H1 (cell line): ENCODE results near the gene CTDP1.

Source experiments
- MAX ChIP-seq: IDR thresholded peaks from 2 replicates; pipeline ENCODE4 v1.6.1; 2012; ENCODE audit warnings: inconsistent platforms
- NRF1 ChIP-seq: IDR thresholded peaks from 2 replicates; pipeline ENCODE4 v1.6.1; 2011; ENCODE audit warnings: mild to moderate bottlenecking, low read depth, low read length, improper control_type of control experiment
- POLR2A ChIP-seq, 2 experiments: IDR thresholded peaks; 1 replicate in 1 of 2; 2 replicates in 1 of 2; pipeline ENCODE4 v1.6.1; 2011; ENCODE audit warnings: low read depth in 2 of 2, low read length in 2 of 2, mild to moderate bottlenecking in 2 of 2; ENCODE audit errors: control extremely low read depth in 1 of 2
- POLR2AphosphoS5 ChIP-seq: IDR thresholded peaks from 2 replicates; pipeline ENCODE4 v1.6.1; 2011; ENCODE audit warnings: low read depth, low read length
- TCF12 ChIP-seq: IDR thresholded peaks from 2 replicates; pipeline ENCODE4 v1.6.1; 2011; ENCODE audit warnings: low read depth, mild to moderate bottlenecking, low read length
- TF ChIP-seq, protein P1 (sequence below), 3 experiments: IDR thresholded peaks; 1 replicate in 2 of 3; 2 replicates in 1 of 3; pipeline versions ENCODE4 v1.5.1 to v1.6.1; 2011; ENCODE audit warnings: low read length in 3 of 3, mild to moderate bottlenecking in 3 of 3, inconsistent platforms in 2 of 3, low read depth in 1 of 3, moderate library complexity in 1 of 3; ENCODE audit not compliant: insufficient read depth in 1 of 3; ENCODE audit errors: control extremely low read depth in 1 of 3

DNA sequence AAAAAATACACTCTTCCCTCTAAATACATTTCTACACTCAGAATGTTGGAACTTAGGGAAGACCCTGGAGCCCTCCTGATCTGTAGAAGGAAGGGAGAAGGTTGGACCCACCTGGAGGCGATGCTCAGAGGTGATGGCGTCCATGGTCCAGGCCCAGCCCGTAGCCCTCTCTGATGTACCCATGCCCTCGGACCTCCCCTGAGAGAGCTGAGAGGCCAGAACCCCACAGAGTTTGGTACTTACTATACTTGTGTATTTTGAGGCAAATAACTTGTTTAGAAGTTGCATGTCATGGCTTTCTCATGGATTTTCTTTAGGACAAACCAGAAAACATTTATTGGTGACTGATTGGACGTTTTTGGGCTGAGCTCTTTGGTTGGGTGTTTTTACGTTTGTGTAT, 10.5 kb downstream of the CTDP1 start:
- TF ChIP-seq MAX (no peak), POLR2A (IDR thresholded peaks at IDR 0.05; ENCODE audit: control extremely low read depth in 1 of 2, low read depth in 2 of 2, low read length in 2 of 2) (no peak), TCF12 (no peak), NRF1 (no peak), POLR2AphosphoS5 (no peak)
- TF ChIP-seq, protein P1, sequence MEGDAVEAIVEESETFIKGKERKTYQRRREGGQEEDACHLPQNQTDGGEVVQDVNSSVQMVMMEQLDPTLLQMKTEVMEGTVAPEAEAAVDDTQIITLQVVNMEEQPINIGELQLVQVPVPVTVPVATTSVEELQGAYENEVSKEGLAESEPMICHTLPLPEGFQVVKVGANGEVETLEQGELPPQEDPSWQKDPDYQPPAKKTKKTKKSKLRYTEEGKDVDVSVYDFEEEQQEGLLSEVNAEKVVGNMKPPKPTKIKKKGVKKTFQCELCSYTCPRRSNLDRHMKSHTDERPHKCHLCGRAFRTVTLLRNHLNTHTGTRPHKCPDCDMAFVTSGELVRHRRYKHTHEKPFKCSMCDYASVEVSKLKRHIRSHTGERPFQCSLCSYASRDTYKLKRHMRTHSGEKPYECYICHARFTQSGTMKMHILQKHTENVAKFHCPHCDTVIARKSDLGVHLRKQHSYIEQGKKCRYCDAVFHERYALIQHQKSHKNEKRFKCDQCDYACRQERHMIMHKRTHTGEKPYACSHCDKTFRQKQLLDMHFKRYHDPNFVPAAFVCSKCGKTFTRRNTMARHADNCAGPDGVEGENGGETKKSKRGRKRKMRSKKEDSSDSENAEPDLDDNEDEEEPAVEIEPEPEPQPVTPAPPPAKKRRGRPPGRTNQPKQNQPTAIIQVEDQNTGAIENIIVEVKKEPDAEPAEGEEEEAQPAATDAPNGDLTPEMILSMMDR (IDR thresholded peaks at IDR 0.05; ENCODE audit: control extremely low read depth in 1 of 3, insufficient read depth in 1 of 3, low read depth in 1 of 3, low read length in 3 of 3) = no peak
